Gastroesophageal sphincter (tissue), 3 donors: ENCODE data around the gene TGFBR3.

Source experiments
- CTCF ChIP-seq, 4 experiments: fragments of 200-600 bp in 2 of 4; fragments of 450-650 bp in 2 of 4; sonication (generic) in 1 of 4; IDR thresholded peaks; one replicate each; pipeline ENCODE4 v1.5.1; 2017 to 2019; ENCODE audit warnings: antibody characterized with exemption in 4 of 4, mild to moderate bottlenecking in 2 of 4, moderate library complexity in 2 of 4
- EP300 ChIP-seq: sonication (generic); formaldehyde crosslinking; IDR thresholded peaks from one replicate; pipeline ENCODE4 v1.6.1; 2017; ENCODE audit warnings: antibody characterized with exemption, mild to moderate bottlenecking
- POLR2A ChIP-seq, 2 donors: fragments of 450-650 bp; IDR thresholded peaks; one replicate each; pipeline ENCODE4 v1.6.1; 2017; ENCODE audit warnings: antibody characterized with exemption in 2 of 2, mild to moderate bottlenecking in 2 of 2, moderate library complexity in 1 of 2

DNA sequence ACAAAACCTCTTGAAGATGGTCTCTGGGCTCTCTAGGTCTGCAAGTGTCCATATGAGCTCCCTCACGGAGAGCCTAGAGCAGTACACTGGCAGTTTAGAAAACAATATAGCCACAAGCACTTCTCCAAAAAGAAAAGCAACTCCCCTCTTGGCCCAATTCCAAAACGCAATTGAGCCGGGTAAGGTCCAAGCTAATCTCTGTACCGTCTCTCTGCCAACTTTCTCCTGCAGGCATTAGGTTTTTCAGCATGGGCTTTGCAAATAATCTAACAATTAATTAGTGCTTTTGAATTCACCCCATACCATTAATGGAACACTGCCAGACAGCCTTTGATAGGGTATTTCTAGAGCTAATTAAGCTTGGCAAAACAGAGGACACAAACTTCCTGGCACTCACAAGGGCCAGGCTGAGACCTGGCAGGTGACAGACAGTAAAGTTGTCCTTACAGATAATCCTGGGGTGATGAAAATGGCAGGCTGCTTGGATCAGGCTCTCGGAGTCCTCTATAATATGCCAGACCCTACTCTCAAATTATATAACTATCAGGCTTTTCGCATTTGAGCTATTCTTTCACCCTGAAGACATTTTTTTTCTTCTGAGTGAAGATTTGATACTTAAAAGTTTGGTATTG, 39.8 kb downstream of the TGFBR3 start:
- TF ChIP-seq POLR2A (IDR thresholded peaks at IDR 0.05) (no peak), CTCF (IDR thresholded peaks at IDR 0.05) (no peak), EP300 (no peak)
